ENCODE results near the gene SNAP25. TPM values are rescaled to one million over a fixed set of nuclear protein-coding genes. Genes with fewer than 3 reads are reported as not detected.

Gene SNAP25
- total and polyA plus RNA-seq, 2 donors = 1.6 to 8.6 TPM

- Histone ChIP-seq H3K4me3 (ENCODE audit: low read depth, low read length) (no peak overlapping the region), H3K27ac (ENCODE audit: low read depth) (no peak overlapping the region), H3K4me1 (ENCODE audit: insufficient read depth) (no peaks in the 10 kb centered on the region), H3K36me3 (ENCODE audit: insufficient read depth) (no peaks in the 10 kb centered on the region)
- DNase-seq (ENCODE audit: extremely low spot score) = no peak
- 84% methylated on average over 5 of the region's 5 CpGs for WGBS
These were observed 69.8 kb downstream of the SNAP25 start for GRCh38 chr20:10288421-10288820.

- 88% methylated on average over 5 of the region's 5 CpGs for WGBS
- DNase-seq (ENCODE audit: extremely low spot score) = no peak
- H3K36me3 ChIP-seq (ENCODE audit: insufficient read depth) = no peaks in the 10 kb centered on the region
- no peaks in the 10 kb centered on the region for H3K4me1 ChIP-seq (ENCODE audit: insufficient read depth)
- no peak overlapping the region for H3K27ac ChIP-seq (ENCODE audit: low read depth)
- no peak overlapping the region for H3K4me3 ChIP-seq (ENCODE audit: low read depth, low read length)
These were observed 70.5 kb downstream of the SNAP25 start for GRCh38 chr20:10288954-10289646.

GRCh38 chr20:10291568-10292248 lies 73.1 kb downstream of the SNAP25 start:
- Histone ChIP-seq H3K36me3 (ENCODE audit: insufficient read depth) (no peaks in the 10 kb centered on the region), H3K4me3 (ENCODE audit: low read depth, low read length) (no peak overlapping the region), H3K27ac (ENCODE audit: low read depth) (no peak overlapping the region), H3K4me1 (ENCODE audit: insufficient read depth) (no peaks in the 10 kb centered on the region)
- DNase-seq (ENCODE audit: extremely low spot score) = no peak
- 87% methylated on average over 2 of the region's 2 CpGs for WGBS

- no peaks in the 10 kb centered on the region for H3K36me3 ChIP-seq (ENCODE audit: insufficient read depth)
- no peak for DNase-seq (ENCODE audit: extremely low spot score)
- H3K4me3 ChIP-seq (ENCODE audit: low read depth, low read length) = no peak overlapping the region
- no peaks in the 10 kb centered on the region for H3K4me1 ChIP-seq (ENCODE audit: insufficient read depth)
- H3K27ac ChIP-seq (ENCODE audit: low read depth) = no peak overlapping the region
- 89% methylated on average over 1 of the region's 1 CpG for WGBS
These were observed 78.6 kb downstream of the SNAP25 start for GRCh38 chr20:10297223-10297622.

- H3K4me3 ChIP-seq (ENCODE audit: low read depth, low read length) = no peak overlapping the region
- 68% methylated on average over 1 of the region's 1 CpG for WGBS
- no peak for DNase-seq (ENCODE audit: extremely low spot score)
- H3K36me3 ChIP-seq (ENCODE audit: insufficient read depth) = no peaks in the 10 kb centered on the region
- H3K4me1 ChIP-seq (ENCODE audit: insufficient read depth) = no peaks in the 10 kb centered on the region
- H3K27ac ChIP-seq (ENCODE audit: low read depth) = no peak overlapping the region
These were observed 79.1 kb downstream of the SNAP25 start for GRCh38 chr20:10297684-10298240.

GRCh38 chr20:10300582-10301446 lies 82.2 kb downstream of the SNAP25 start:
- DNase-seq (ENCODE audit: extremely low spot score) = no peak
- no peaks in the 10 kb centered on the region for H3K36me3 ChIP-seq (ENCODE audit: insufficient read depth)
- no peaks in the 10 kb centered on the region for H3K4me1 ChIP-seq (ENCODE audit: insufficient read depth)
- WGBS = 63% methylated on average over 5 of the region's 5 CpGs
- H3K27ac ChIP-seq (ENCODE audit: low read depth) = no peak overlapping the region
- H3K4me3 ChIP-seq (ENCODE audit: low read depth, low read length) = no peak overlapping the region

- WGBS = 47% methylated on average over 3 of the region's 3 CpGs
- Histone ChIP-seq H3K27ac (ENCODE audit: low read depth) (no peak overlapping the region), H3K4me1 (ENCODE audit: insufficient read depth) (no peaks in the 10 kb centered on the region), H3K4me3 (ENCODE audit: low read depth, low read length) (no peak overlapping the region), H3K36me3 (ENCODE audit: insufficient read depth) (no peaks in the 10 kb centered on the region)
- no peak for DNase-seq (ENCODE audit: extremely low spot score)
These were observed 85.2 kb downstream of the SNAP25 start for GRCh38 chr20:10303852-10304251.

- H3K36me3 ChIP-seq (ENCODE audit: insufficient read depth) = no peaks in the 10 kb centered on the region
- no peaks in the 10 kb centered on the region for H3K4me1 ChIP-seq (ENCODE audit: insufficient read depth)
- DNase-seq (ENCODE audit: extremely low spot score) = no peak
- H3K4me3 ChIP-seq (ENCODE audit: low read depth, low read length) = no peak overlapping the region
- H3K27ac ChIP-seq (ENCODE audit: low read depth) = no peak overlapping the region
- WGBS = 55% methylated on average over 3 of the region's 3 CpGs
These were observed 85.9 kb downstream of the SNAP25 start for GRCh38 chr20:10304471-10305046.

GRCh38 chr20:10306440-10307358 lies 88.1 kb downstream of the SNAP25 start:
- H3K27ac ChIP-seq (ENCODE audit: low read depth) = no peak overlapping the region
- no peak for DNase-seq (ENCODE audit: extremely low spot score)
- WGBS = 32% methylated on average over 3 of the region's 3 CpGs

GRCh38 chr20:10307359-10307735 lies 88.7 kb downstream of the SNAP25 start:
- H3K36me3 ChIP-seq (ENCODE audit: insufficient read depth) = no peaks in the 10 kb centered on the region
- H3K4me1 ChIP-seq (ENCODE audit: insufficient read depth) = no peaks in the 10 kb centered on the region
- WGBS = 29% methylated on average over 3 of the region's 3 CpGs
- no peak overlapping the region for H3K4me3 ChIP-seq (ENCODE audit: low read depth, low read length)
- no peak for DNase-seq (ENCODE audit: extremely low spot score)
- H3K27ac ChIP-seq (ENCODE audit: low read depth) = no peak overlapping the region

More at GRCh38 chr20:10306440-10307358, 88.1 kb downstream of the SNAP25 start:
- H3K4me1 ChIP-seq (ENCODE audit: insufficient read depth) = no peaks in the 10 kb centered on the region
- H3K4me3 ChIP-seq (ENCODE audit: low read depth, low read length) = no peak overlapping the region
- no peaks in the 10 kb centered on the region for H3K36me3 ChIP-seq (ENCODE audit: insufficient read depth)

- H3K4me3 ChIP-seq (ENCODE audit: low read depth, low read length) = no peak overlapping the region
- whole genome bisulfite sequencing = 81% methylated on average over 2 of the region's 2 CpGs
- no peak for DNase-seq (ENCODE audit: extremely low spot score)
- H3K36me3 ChIP-seq (ENCODE audit: insufficient read depth) = no peaks in the 10 kb centered on the region
- no peak overlapping the region for H3K27ac ChIP-seq (ENCODE audit: low read depth)
- peaks cover under 1% of the 10 kb centered on the region for H3K4me1 ChIP-seq (ENCODE audit: insufficient read depth)
These were observed 90.0 kb downstream of the SNAP25 start for GRCh38 chr20:10308652-10309051.

GRCh38 chr20:10309326-10309725 lies 90.7 kb downstream of the SNAP25 start:
- 70% methylated on average over 2 of the region's 2 CpGs for WGBS
- DNase-seq (ENCODE audit: extremely low spot score) = no peak
- H3K4me3 ChIP-seq (ENCODE audit: low read depth, low read length) = no peak overlapping the region
- H3K4me1 ChIP-seq (ENCODE audit: insufficient read depth) = peaks cover 1% of the 10 kb centered on the region
- H3K36me3 ChIP-seq (ENCODE audit: insufficient read depth) = no peaks in the 10 kb centered on the region
- H3K27ac ChIP-seq (ENCODE audit: low read depth) = no peak overlapping the region
